ENCODE data around the gene SH3TC2. TPM values are rescaled to one million over a fixed set of nuclear protein-coding genes. Genes with fewer than 3 reads are reported as not detected.
A peak's percentile ranks its signal among the peaks of the same experiment; 100 is the strongest.

Gene SH3TC2
- total RNA-seq, 1 donor from 2014 or later, result 1.4 TPM

- intact Hi-C loops (cut with DNase I), result no loop called here
- H3K27me3 ChIP-seq, result no peaks in the 10 kb centered on the region
- no peaks in the 10 kb centered on the region for H3K9me3 ChIP-seq
- H3K4me3 ChIP-seq, result no peak overlapping the region
- no peak overlapping the region for H3K27ac ChIP-seq
- H3K4me1 ChIP-seq, result no peaks in the 10 kb centered on the region
- peak; percentile 85 for ATAC-seq
- DNase-seq, result no peak
- no peak for TF ChIP-seq CTCF (IDR thresholded peaks at IDR 0.05)
- H3K36me3 ChIP-seq, result no peaks in the 10 kb centered on the region
Measured at GRCh38 chr5:149002053-149002452, 60.8 kb downstream of the SH3TC2 start.

GRCh38 chr5:149001162-149001561 is 61.7 kb downstream of the SH3TC2 start:
- no peak for DNase-seq
- Histone ChIP-seq H3K9me3 (no peaks in the 10 kb centered on the region), H3K27me3 (no peaks in the 10 kb centered on the region), H3K4me1 (peaks cover 4% of the 10 kb centered on the region), H3K36me3 (no peaks in the 10 kb centered on the region), H3K4me3 (no peak overlapping the region), H3K27ac (no peak overlapping the region)
- TF ChIP-seq CTCF (IDR thresholded peaks at IDR 0.05), result no peak
- intact Hi-C loops (cut with DNase I), result no loop called here
- no peak for ATAC-seq

- TF ChIP-seq CTCF (IDR thresholded peaks at IDR 0.05), result no peak
- Histone ChIP-seq H3K27me3 (no peaks in the 10 kb centered on the region), H3K4me1 (peaks cover 4% of the 10 kb centered on the region), H3K4me3 (no peak overlapping the region), H3K27ac (no peak overlapping the region), H3K36me3 (no peaks in the 10 kb centered on the region), H3K9me3 (no peaks in the 10 kb centered on the region)
- intact Hi-C loops (cut with DNase I), result loop anchor here (10.0 kb wide), 1 partner anchor 265 kb away; no protein-coding TSS in a partner anchor
- DNase-seq (no peak), ATAC-seq (no peak)
Measured at GRCh38 chr5:148999741-149000140, 63.1 kb downstream of the SH3TC2 start.

GRCh38 chr5:148998174-148998797 is 64.6 kb downstream of the SH3TC2 start:
- peaks cover 4% of the 10 kb centered on the region for H3K4me1 ChIP-seq
- no peak overlapping the region for H3K27ac ChIP-seq
- ATAC-seq, result peak; percentile 84
- no peaks in the 10 kb centered on the region for H3K27me3 ChIP-seq
- H3K4me3 ChIP-seq, result no peak overlapping the region
- TF ChIP-seq CTCF (IDR thresholded peaks at IDR 0.05), result peak; percentile 72
- H3K9me3 ChIP-seq, result no peaks in the 10 kb centered on the region
- DNase-seq, result no peak
- no peaks in the 10 kb centered on the region for H3K36me3 ChIP-seq
- intact Hi-C loops (cut with DNase I), result loop anchor here (10.0 kb wide), 1 partner anchor 263 kb away; no protein-coding TSS in a partner anchor

GRCh38 chr5:148996270-148996669 is 66.6 kb downstream of the SH3TC2 start:
- no peak overlapping the region for H3K27ac ChIP-seq
- intact Hi-C loops (cut with DNase I), result loop anchor here (10.0 kb wide), 1 partner anchor 261 kb away; no protein-coding TSS in a partner anchor
- no peak for ATAC-seq

More at GRCh38 chr5:148996270-148996669, 66.6 kb downstream of the SH3TC2 start:
- Histone ChIP-seq H3K27me3 (no peaks in the 10 kb centered on the region), H3K4me1 (peaks cover 4% of the 10 kb centered on the region), H3K4me3 (no peak overlapping the region), H3K9me3 (no peaks in the 10 kb centered on the region), H3K36me3 (no peaks in the 10 kb centered on the region)
- DNase-seq, result no peak
- no peak for TF ChIP-seq CTCF (IDR thresholded peaks at IDR 0.05)

All from upper lobe of right lung (tissue), 1 donor.